ENCODE data around the gene DPM2. TPM values are rescaled to one million over a fixed set of nuclear protein-coding genes. Genes with fewer than 3 reads are reported as not detected.

Gene DPM2
- total and polyA plus RNA-seq, 8 donors, result 1.7 to 98.2 (median 35.3) TPM

DNA sequence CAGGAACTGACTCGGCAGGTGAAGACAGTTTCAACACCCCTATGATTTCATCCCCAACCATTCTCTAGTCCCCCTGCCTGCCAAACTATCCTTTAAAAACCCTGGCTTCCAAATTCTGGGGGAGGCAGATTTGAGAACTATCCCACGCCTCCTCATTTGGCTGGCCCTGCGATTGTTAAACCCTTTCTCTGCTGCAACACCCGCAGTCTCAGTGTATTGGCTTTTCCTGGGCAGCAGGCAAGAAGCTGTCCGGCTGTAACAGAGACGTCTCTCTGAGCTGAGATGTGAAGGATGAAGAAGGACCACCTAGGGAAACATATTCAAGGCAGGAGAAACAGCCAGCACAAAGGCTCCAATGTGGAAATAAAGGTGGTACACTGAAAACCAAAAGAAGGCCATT lies 44.8 kb downstream of the DPM2 start:
- intact Hi-C loops (cut with DNase I; ENCODE audit: low total_unique reads), result no loop called here
- Histone ChIP-seq H3K27ac (no peak overlapping the region), H3K4me3 (no peak overlapping the region), H3K9me3 (peaks cover 0 to 22% (median 14%) of the 10 kb centered on the region in 4 donors), H3K27me3 (no peaks in the 10 kb centered on the region), H3K4me1 (peaks cover 15 to 22% (median 18%) of the 10 kb centered on the region in 4 donors), H3K36me3 (peaks cover 50 to 87% (median 83%) of the 10 kb centered on the region in 4 donors)
- 91 to 97% (median 96%) methylated on average over 6 of the region's 6 CpGs for whole genome bisulfite sequencing, 5 donors
- no peak for TF ChIP-seq POLR2AphosphoS5 (IDR thresholded peaks at IDR 0.05)
- no peak for TF ChIP-seq CTCF (IDR thresholded peaks at IDR 0.05)
- TF ChIP-seq EP300 (IDR thresholded peaks at IDR 0.05), result no peak
- no peak for TF ChIP-seq POLR2A (IDR thresholded peaks at IDR 0.05)
- no peak for DNase-seq

DNA sequence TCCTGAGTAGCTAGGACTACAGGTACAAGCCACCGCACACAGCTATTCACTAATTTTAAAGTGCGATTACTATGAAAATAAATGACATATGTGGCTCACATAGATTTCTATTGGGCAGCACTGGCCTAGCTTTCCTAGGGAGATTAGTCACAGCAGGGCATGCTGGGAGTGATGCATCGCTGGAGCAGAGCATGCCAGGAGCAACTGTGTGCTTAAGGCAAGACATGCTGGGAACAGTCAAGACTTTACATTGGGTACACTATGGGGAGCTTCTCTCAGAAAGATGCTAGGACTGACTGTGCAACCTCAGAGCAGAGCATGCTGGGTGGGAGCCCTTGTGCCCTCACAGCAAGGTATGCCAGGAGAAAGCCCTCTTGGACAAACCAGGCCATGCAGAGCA lies 47.6 kb downstream of the DPM2 start:
- intact Hi-C loops (cut with DNase I; ENCODE audit: low total_unique reads), result no loop called here
- H3K4me3 ChIP-seq, result no peak overlapping the region
- H3K4me1 ChIP-seq, result peaks cover 5 to 7% (median 6%) of the 10 kb centered on the region in 4 donors
- no peak overlapping the region for H3K27ac ChIP-seq
- peaks cover 64 to 96% (median 94%) of the 10 kb centered on the region in 4 donors for H3K36me3 ChIP-seq
- H3K9me3 ChIP-seq, result peaks cover 0 to 22% (median 14%) of the 10 kb centered on the region in 4 donors
- WGBS, 5 donors, result 90 to 98% (median 95%) methylated on average over 3 of the region's 3 CpGs
- H3K27me3 ChIP-seq, result no peaks in the 10 kb centered on the region
- DNase-seq, result no peak
- TF ChIP-seq CTCF (IDR thresholded peaks at IDR 0.05), result no peak
- TF ChIP-seq POLR2A (IDR thresholded peaks at IDR 0.05), result no peak
- TF ChIP-seq EP300 (IDR thresholded peaks at IDR 0.05), result no peak
- no peak for TF ChIP-seq POLR2AphosphoS5 (IDR thresholded peaks at IDR 0.05)

- Histone ChIP-seq H3K27me3 (no peaks in the 10 kb centered on the region), H3K36me3 (peaks cover 41 to 85% (median 79%) of the 10 kb centered on the region in 4 donors), H3K9me3 (peaks cover 0 to 4% (median 2%) of the 10 kb centered on the region in 4 donors), H3K27ac (no peak overlapping the region), H3K4me1 (peaks cover 11 to 24% (median 20%) of the 10 kb centered on the region in 4 donors), H3K4me3 (no peak overlapping the region)
- TF ChIP-seq CTCF (IDR thresholded peaks at IDR 0.05), result no peak
- no peak for TF ChIP-seq POLR2A (IDR thresholded peaks at IDR 0.05)
- TF ChIP-seq POLR2AphosphoS5 (IDR thresholded peaks at IDR 0.05), result no peak
- no peak for TF ChIP-seq EP300 (IDR thresholded peaks at IDR 0.05)
- peak in 1 of 2 donors; percentile 17 for DNase-seq
- intact Hi-C loops (cut with DNase I; ENCODE audit: low total_unique reads), result no loop called here
- 61 to 82% (median 78%) methylated on average over 2 of the region's 2 CpGs for WGBS, 5 donors
Measured at GRCh38 chr9:127887792-127888191, 49.9 kb downstream of the DPM2 start.

GRCh38 chr9:127886401-127886972 lies 51.2 kb downstream of the DPM2 start:
- 96 to 98% (median 97%) methylated on average over 15 to 18 of the region's 18 CpGs for WGBS, 5 donors
- Histone ChIP-seq H3K4me3 (no peak overlapping the region), H3K9me3 (no peaks in the 10 kb centered on the region), H3K36me3 (peaks cover 33 to 74% (median 68%) of the 10 kb centered on the region in 4 donors), H3K4me1 (peaks cover 11 to 29% (median 22%) of the 10 kb centered on the region in 4 donors), H3K27ac (no peak overlapping the region), H3K27me3 (no peaks in the 10 kb centered on the region)
- TF ChIP-seq POLR2A (IDR thresholded peaks at IDR 0.05) (no peak), POLR2AphosphoS5 (IDR thresholded peaks at IDR 0.05) (no peak), CTCF (IDR thresholded peaks at IDR 0.05) (no peak)
- DNase-seq, result peak in 1 of 2 donors; percentile 2
- intact Hi-C loops (cut with DNase I; ENCODE audit: low total_unique reads), result no loop called here
